Activated CD4-positive, alpha-beta T cell treated with anti-CD3 and anti-CD28 coated beads, Interleukin-2, amount 10 ng/mL, durations not matched to agents 7 days and 5 days (primary cell): Measurements from ENCODE around the gene TUBG1. TPM values are rescaled to one million over a fixed set of nuclear protein-coding genes. Genes with fewer than 3 reads are reported as not detected.
"Not testable (repeated sequence)": the region's sequence is repeated elsewhere in the genome, so short reads cannot be mapped to it uniquely, and the experiment has no call there.

Source experiments
- CTCF ChIA-PET: fragments of 350-600 bp; sonication (Branson Sonifier 250); formaldehyde crosslinking; loops from one replicate; lab custom pipeline; 2021; ENCODE audit warnings: antibody characterized with exemption; lab: Charles Lee
- POLR2A ChIA-PET: fragments of 350-600 bp; sonication (Branson Sonifier 250); formaldehyde crosslinking; loops from one replicate; lab custom pipeline; 2021; ENCODE audit warnings: antibody characterized with exemption; lab: Charles Lee
- DNase-seq: peaks from one replicate; pipeline ENCODE4 v3.0.0-alpha.2; 2020
- H3K27ac Mint-ChIP-seq: one replicate; pipeline ENCODE4 v1.8.0; 2021; ENCODE audit warnings: mild to moderate bottlenecking, moderate library complexity, mixed read lengths
- H3K27me3 Mint-ChIP-seq: one replicate; pipeline ENCODE4 v1.8.0; 2021; ENCODE audit warnings: mixed read lengths
- H3K36me3 Mint-ChIP-seq: one replicate; pipeline ENCODE4 v1.8.0; 2021; ENCODE audit warnings: low read depth, mixed read lengths
- H3K4me1 Mint-ChIP-seq: one replicate; pipeline ENCODE4 v1.8.0; 2021; ENCODE audit warnings: mixed read lengths
- H3K4me3 Mint-ChIP-seq: one replicate; pipeline ENCODE4 v1.8.0; 2021; ENCODE audit warnings: mild to moderate bottlenecking, moderate library complexity, mixed read lengths
- H3K9me3 Mint-ChIP-seq: one replicate; pipeline ENCODE4 v1.8.0; 2021; ENCODE audit warnings: mixed read lengths
- total RNA-seq, 2 experiments: library from RNA; stranded (reverse); gene quantifications; one replicate each; pipeline ENCODE4 v1.2.3, GENCODE V29; 2021

TUBG1 gene
- total RNA-seq, 2 experiments from 2014 or later, result 61.6 TPM

GRCh38 chr17:42640121-42640520 is 30.6 kb downstream of the TUBG1 start:
- Mint-ChIP-seq H3K9me3 (no peaks in the 10 kb centered on the region), H3K27ac (no peak overlapping the region), H3K27me3 (peaks cover 3% of the 10 kb centered on the region), H3K36me3 (no peaks in the 10 kb centered on the region), H3K4me1 (no peaks in the 10 kb centered on the region), H3K4me3 (no peak overlapping the region)
- no peak for DNase-seq
- ChIA-PET CTCF (interaction anchor here (0.7 to 1.4 kb wide), 2 partner anchors 17 to 100 kb away, joined by 3 to 8 read pairs; no protein-coding TSS in a partner anchor), POLR2A (no interaction called here)

GRCh38 chr17:42642336-42642735 is 32.9 kb downstream of the TUBG1 start:
- Mint-ChIP-seq H3K27ac (no peak overlapping the region), H3K36me3 (no peaks in the 10 kb centered on the region), H3K9me3 (no peaks in the 10 kb centered on the region), H3K27me3 (peaks cover 3% of the 10 kb centered on the region), H3K4me3 (no peak overlapping the region), H3K4me1 (no peaks in the 10 kb centered on the region)
- ChIA-PET CTCF (interaction anchor here (0.6 kb wide), 1 partner anchor 36 kb away, joined by 3 read pairs; no protein-coding TSS in a partner anchor), POLR2A (no interaction called here)
- DNase-seq, result no peak

- Mint-ChIP-seq H3K36me3 (no peaks in the 10 kb centered on the region), H3K4me3 (no peak overlapping the region), H3K27ac (no peak overlapping the region), H3K4me1 (no peaks in the 10 kb centered on the region), H3K27me3 (peaks cover 9% of the 10 kb centered on the region), H3K9me3 (no peaks in the 10 kb centered on the region)
- POLR2A ChIA-PET, result interaction anchor here (0.6 to 0.7 kb wide), 2 partner anchors 29 to 887 kb away, joined by 3 to 6 read pairs; partner anchors contain the start of gene PLEKHH3
- DNase-seq, result no peak
- CTCF ChIA-PET, result interaction anchor here (0.6 kb wide), 1 partner anchor 9 kb away, joined by 3 read pairs; no protein-coding TSS in a partner anchor
These were observed 38.3 kb downstream of the TUBG1 start for GRCh38 chr17:42647778-42648177.

- CTCF ChIA-PET, result interaction anchor here (0.6 to 1.5 kb wide), 4 partner anchors 18 to 204 kb away, joined by 3 to 5 read pairs (median 4); no protein-coding TSS in a partner anchor
- Mint-ChIP-seq H3K27me3 (peaks cover 27% of the 10 kb centered on the region), H3K4me3 (no peak overlapping the region), H3K27ac (no peak overlapping the region), H3K9me3 (no peaks in the 10 kb centered on the region), H3K36me3 (no peaks in the 10 kb centered on the region), H3K4me1 (peaks cover 7% of the 10 kb centered on the region)
- DNase-seq, result no peak
- POLR2A ChIA-PET, result no interaction called here
These were observed 41.9 kb downstream of the TUBG1 start for GRCh38 chr17:42651392-42651791.

GRCh38 chr17:42653179-42654124 is 44.0 kb downstream of the TUBG1 start:
- no peak for DNase-seq
- Mint-ChIP-seq H3K4me3 (no peak overlapping the region), H3K4me1 (peaks cover 12% of the 10 kb centered on the region), H3K9me3 (peaks cover 6% of the 10 kb centered on the region), H3K27me3 (peaks cover 25% of the 10 kb centered on the region), H3K27ac (no peak overlapping the region), H3K36me3 (no peaks in the 10 kb centered on the region)
- ChIA-PET POLR2A (no interaction called here), CTCF (interaction anchor here (0.7 to 1.1 kb wide), 2 partner anchors 30 to 51 kb away, joined by 3 to 4 read pairs; no protein-coding TSS in a partner anchor)

- peaks cover 22% of the 10 kb centered on the region for H3K27me3 Mint-ChIP-seq
- no peak overlapping the region for H3K4me3 Mint-ChIP-seq
- H3K27ac Mint-ChIP-seq, result no peak overlapping the region
- CTCF ChIA-PET, result interaction anchor here (1.0 to 1.6 kb wide), 2 partner anchors 22 to 208 kb away, joined by 4 read pairs; no protein-coding TSS in a partner anchor
- DNase-seq, result no peak
- no peaks in the 10 kb centered on the region for H3K36me3 Mint-ChIP-seq
- peaks cover 26% of the 10 kb centered on the region for H3K4me1 Mint-ChIP-seq
- H3K9me3 Mint-ChIP-seq, result peaks cover 6% of the 10 kb centered on the region
- POLR2A ChIA-PET, result no interaction called here
These were observed 46.0 kb downstream of the TUBG1 start for GRCh38 chr17:42655528-42655927.

GRCh38 chr17:42657824-42658588 is 48.5 kb downstream of the TUBG1 start:
- POLR2A ChIA-PET, result no interaction called here

GRCh38 chr17:42659079-42659931 is 49.8 kb downstream of the TUBG1 start, which contains the start of gene TUBG2:
Gene TUBG2, plus strand, starts transcription at chr17:42659284. Its CDS starts 220 bp downstream, at chr17:42659504.
- ChIA-PET CTCF (interaction anchor here (0.6 to 1.4 kb wide), 3 partner anchors 10 to 731 kb away, joined by 3 to 4 read pairs (median 3); no protein-coding TSS in a partner anchor), POLR2A (no interaction called here)
- DNase-seq, result peak; percentile 63
- Mint-ChIP-seq H3K4me3 (peak within 1 kb of the TSS; percentile 84), H3K4me1 (peaks cover 28% of the 10 kb centered on the region), H3K9me3 (peaks cover 6% of the 10 kb centered on the region), H3K27ac (peak within 1 kb of the TSS; percentile 60), H3K36me3 (no peaks in the 10 kb centered on the region), H3K27me3 (peaks cover 10% of the 10 kb centered on the region)

More at GRCh38 chr17:42657824-42658588, 48.5 kb downstream of the TUBG1 start:
- Mint-ChIP-seq H3K27ac (no peak overlapping the region), H3K4me3 (peak overlapping the region; percentile 43), H3K4me1 (peaks cover 28% of the 10 kb centered on the region), H3K36me3 (no peaks in the 10 kb centered on the region), H3K27me3 (peaks cover 20% of the 10 kb centered on the region), H3K9me3 (peaks cover 6% of the 10 kb centered on the region)
- DNase-seq, result no peak
- CTCF ChIA-PET, result interaction anchor here (2.1 kb wide), 1 partner anchor 19 kb away, joined by 8 read pairs; no protein-coding TSS in a partner anchor

- Mint-ChIP-seq H3K4me1 (peaks cover 28% of the 10 kb centered on the region), H3K4me3 (peak overlapping the region; percentile 84)
- DNase-seq, POLR2A ChIA-PET, H3K27me3 Mint-ChIP-seq, H3K27ac Mint-ChIP-seq, H3K9me3 Mint-ChIP-seq, H3K36me3 Mint-ChIP-seq: not testable (repeated sequence)
- CTCF ChIA-PET, result interaction anchor here (1.4 kb wide), 1 partner anchor 11 kb away, joined by 3 read pairs; no protein-coding TSS in a partner anchor
These were observed 50.4 kb downstream of the TUBG1 start for GRCh38 chr17:42659932-42660274.

GRCh38 chr17:42660692-42661345 is 51.3 kb downstream of the TUBG1 start:
- peaks cover 1% of the 10 kb centered on the region for H3K27me3 Mint-ChIP-seq
- POLR2A ChIA-PET, result interaction anchor here (0.6 kb wide), 1 partner anchor 15 kb away, joined by 3 read pairs; no protein-coding TSS in a partner anchor
- CTCF ChIA-PET, result interaction anchor here (1.2 to 1.4 kb wide), 2 partner anchors 11 to 15 kb away, joined by 3 read pairs; no protein-coding TSS in a partner anchor
- H3K36me3 Mint-ChIP-seq, result no peaks in the 10 kb centered on the region
- peaks cover 6% of the 10 kb centered on the region for H3K9me3 Mint-ChIP-seq
- no peak overlapping the region for H3K27ac Mint-ChIP-seq
- no peak overlapping the region for H3K4me3 Mint-ChIP-seq
- peaks cover 24% of the 10 kb centered on the region for H3K4me1 Mint-ChIP-seq
- no peak for DNase-seq
